ENCODE measurements around the gene GOLGA8F.
"Not testable (repeated sequence)": the region's sequence is repeated elsewhere in the genome, so short reads cannot be mapped to it uniquely, and the experiment has no call there.

The GOLGA8F gene, protein sequence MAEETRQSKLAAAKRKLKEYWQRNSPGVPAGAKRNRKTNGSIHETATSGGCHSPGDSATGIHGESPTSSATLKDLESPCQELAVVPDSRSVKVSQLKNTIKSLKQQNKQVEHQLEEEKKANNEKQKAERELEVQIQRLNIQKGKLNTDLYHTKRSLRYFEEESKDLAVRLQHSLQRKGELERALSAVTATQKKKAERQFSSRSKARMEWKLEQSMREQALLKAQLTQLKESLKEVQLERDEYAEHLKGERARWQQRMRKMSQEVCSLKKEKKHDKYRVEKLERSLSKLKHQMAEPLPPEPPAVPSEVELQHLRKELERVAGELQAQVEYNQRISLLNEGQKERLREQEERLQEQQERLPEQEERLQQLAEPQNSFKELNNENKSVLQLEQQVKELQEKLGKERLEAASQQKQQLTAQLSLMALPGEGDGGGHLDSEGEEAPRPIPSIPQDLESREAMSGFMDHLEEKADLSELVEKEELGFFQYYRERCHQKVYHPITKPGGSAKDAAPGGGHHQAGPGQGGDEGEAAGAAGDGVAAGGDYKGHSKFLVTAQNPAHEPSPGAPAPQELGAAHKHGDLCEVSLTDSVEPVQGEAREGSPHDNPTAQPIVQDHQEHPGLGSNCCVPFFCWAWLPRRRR

DNA sequence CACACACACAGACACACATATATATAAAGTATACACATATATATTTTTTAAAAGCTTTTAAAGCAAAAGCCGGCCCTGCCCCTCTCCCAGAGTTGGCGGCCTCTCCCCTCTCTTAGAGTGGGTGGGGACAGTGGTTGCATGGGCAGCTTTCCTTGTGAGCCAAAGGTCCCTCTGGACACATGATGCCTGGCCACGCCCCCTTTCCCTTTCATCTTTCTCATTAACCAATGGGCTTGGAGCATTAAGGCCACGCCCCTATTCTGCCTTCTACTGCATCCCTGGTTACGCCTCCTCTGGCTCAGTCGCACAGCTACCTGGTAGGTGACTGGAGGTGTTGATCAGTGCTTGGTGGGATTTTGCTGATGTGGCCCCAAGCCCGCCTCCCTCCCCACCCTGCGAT is at the start of gene GOLGA8F:
Gene GOLGA8F, plus strand, starts transcription at position 301 of the 400 bp plus-strand sequence. Its CDS starts 98 bp downstream, at position 399.
- not testable (repeated sequence) for DNase-seq (ENCODE audit: low spot score)

DNA sequence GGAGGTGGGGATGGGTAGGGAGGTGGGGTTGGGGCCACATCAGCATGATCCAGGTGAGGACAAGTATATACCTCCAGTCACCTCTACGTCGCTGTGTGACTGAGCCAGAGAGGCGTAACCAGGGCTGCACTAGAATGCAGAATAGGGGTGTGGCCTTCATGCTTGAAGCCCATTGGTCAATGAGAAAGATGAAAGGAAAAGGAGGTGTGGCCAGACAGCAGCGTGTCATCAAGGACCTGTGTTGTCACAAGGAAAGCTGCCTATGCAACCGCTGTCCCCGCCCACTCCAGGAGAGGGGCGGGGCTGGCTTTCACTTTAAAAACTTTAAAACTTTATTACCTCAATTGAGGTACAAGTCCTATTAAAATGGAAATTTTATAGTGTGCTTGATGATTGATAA is 20.5 kb upstream of the GOLGA8F start, which contains the start of gene GOLGA6L24:
Gene GOLGA6L24, minus strand, starts transcription at position 101 of the 400 bp plus-strand sequence. Its CDS starts 61 bp downstream, at position 40.
- DNase-seq (ENCODE audit: low spot score): not testable (repeated sequence)

DNA sequence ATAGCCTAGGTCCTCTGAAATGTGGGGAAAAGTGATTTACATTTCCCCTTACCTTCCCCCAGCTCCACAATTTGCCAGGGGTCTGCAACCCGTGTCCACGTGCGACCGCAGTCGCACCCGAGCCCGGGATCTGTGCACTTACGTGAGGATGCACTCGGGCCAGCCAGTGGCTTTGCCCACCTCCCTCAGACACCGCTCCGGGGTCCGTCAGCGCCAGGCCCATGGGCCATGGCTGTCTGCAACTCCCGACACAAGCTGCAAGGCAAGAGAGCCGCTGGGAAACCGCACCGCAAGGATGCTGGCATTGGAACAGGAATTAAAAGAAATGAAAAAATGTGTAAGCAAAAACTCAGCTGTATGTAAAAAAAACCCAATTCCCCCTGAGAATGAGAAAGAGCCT is 13.0 kb upstream of the GOLGA8F start:
- DNase-seq (ENCODE audit: low spot score): not testable (repeated sequence)

DNA sequence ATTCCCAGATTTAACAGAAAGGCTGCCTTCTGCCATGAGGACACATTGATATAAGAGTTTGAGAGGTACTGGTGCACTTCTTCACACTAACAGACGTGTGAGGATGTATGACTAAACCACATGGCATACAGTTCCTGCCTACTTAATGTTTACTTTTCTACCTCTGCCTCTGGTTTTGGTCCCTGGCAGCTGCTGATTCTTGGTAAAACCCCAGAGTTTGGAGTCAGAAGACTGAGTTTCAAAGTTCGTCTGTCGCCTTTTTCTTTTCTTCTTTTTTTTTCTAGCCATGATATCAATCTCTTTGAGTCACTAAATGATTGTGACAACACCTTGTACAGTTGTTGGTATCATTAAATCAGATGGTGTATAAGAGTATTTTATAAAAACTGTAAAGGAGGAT is 1.6 kb downstream of the GOLGA8F start:
- DNase-seq (ENCODE audit: low spot score): not testable (repeated sequence)

DNA sequence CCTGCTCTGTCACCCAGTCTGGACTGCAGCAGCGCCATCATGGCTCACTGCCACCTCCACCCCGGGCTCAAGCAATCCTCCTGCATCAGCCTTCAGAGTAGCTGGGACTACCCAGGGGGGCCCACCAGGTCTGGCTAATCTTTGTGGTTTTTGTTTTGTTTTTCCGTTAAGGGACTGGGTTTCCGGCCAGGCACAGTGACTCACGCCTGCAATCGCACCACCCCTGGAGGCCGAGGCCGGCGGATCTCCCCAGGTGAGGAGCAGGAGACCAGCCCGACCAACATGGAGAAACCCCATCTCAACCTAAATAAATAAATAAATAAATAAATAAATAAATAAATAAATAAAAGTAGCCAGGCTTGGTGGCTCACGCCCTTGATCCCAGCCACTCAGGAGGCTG is 17.6 kb downstream of the GOLGA8F start:
- DNase-seq (ENCODE audit: low spot score): not testable (repeated sequence)

DNA sequence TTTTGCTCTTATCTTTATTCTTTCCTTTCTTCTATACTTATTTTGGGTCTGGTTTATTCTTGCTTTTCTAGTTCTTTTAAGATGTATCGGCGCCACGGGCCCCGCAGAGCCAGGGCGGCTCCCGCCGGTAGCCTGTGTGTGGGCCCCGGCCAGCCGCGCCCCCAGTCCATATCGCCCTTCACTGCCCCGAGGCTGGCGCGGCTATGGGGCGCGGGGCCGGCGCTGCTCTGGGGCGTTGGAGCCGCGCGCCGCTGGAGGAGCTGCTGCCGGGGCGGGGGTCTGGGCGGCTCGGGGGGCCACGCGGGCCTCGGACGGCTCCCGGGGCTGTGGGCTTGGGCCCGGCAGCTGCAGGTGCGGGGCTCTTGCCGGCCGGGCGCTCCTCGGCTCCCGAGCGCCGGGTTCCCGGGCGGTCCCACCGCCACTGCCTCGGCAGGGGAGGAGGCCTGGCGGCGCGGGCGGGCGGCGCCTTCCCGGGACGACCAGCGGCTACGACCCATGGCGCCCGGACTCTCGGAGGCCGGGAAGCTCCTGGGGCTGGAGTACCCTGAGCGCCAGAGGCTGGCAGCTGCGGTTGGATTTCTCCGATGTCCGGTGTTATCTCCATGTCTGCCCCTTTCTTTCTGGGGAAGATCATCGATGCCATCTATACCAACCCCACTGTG is 24.4 kb downstream of the GOLGA8F start:
- not testable (repeated sequence) for DNase-seq (ENCODE audit: low spot score)

DNA sequence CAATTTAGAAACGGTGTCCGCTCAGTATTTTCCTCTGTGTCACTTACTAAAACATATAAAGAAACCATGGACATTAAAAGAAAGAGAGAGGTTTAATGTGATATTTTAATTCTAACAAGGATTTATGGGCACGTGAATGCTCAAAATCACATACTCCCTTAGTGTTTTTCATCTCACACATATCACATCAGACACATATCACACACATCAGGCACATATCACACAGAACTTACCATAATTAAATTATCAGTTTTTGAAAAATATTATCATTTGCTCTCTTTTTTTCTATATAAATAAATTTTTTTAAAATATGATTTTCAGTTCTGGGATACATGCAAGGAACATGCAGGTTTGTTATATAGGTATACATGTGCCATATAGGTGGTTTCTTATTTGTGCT is 42.0 kb downstream of the GOLGA8F start:
- not testable (repeated sequence) for DNase-seq (ENCODE audit: low spot score)

DNA sequence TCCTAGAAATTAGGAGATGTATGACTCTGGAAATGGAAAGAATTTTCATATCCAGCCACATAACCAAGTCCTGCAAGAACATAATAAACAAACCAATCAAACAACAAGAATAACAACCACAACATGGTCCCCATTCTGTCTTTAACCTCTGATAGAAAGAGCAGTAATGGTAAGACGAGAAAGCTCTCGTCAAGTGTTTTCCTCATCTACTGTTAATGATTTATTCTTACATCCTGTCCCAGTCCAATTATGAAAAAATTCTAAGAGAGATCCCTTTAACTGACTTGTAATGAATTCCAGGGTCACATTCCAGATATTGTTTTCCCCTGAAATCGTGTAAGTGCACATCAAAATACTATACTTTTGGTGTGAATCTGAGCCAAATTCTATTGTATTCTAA is 57.1 kb downstream of the GOLGA8F start:
- not testable (repeated sequence) for DNase-seq (ENCODE audit: low spot score)

Measured in GM03348 (cell line).